Endothelial cell of umbilical vein (primary cell): ENCODE data around the gene FANCF. TPM values are rescaled to one million over a fixed set of nuclear protein-coding genes. Genes with fewer than 3 reads are reported as not detected.

ENCODE experiments used
- BruUV-seq: library from RNA; stranded (reverse); fragments of 400-500 nt; replicated peaks from 2 replicates; lab custom pipeline; 2021; lab: Mats Ljungman, UMichigan
- CTCF ChIA-PET: fragments of 300-600, 350-600 bp; sonication (Branson Sonifier 250); formaldehyde crosslinking; loops from one replicate; lab custom pipeline; 2021; ENCODE audit warnings: antibody characterized with exemption, inconsistent platforms; lab: Charles Lee
- POLR2A ChIA-PET: fragments of 300-600, 350-600 bp; sonication (Branson Sonifier 250); formaldehyde crosslinking; loops from one replicate; lab custom pipeline; 2021; ENCODE audit warnings: antibody characterized with exemption, inconsistent platforms; lab: Charles Lee
- DNase-seq: peaks from one replicate; pipeline ENCODE4 v3.0.0-alpha.2; 2011; ENCODE audit warnings: low read depth, low spot score
- FAIRE-seq: peaks from 2 replicates; lab custom pipeline; 2011; peaks lifted over from hg19 to GRCh38; lab: Jason Lieb, UNC
- H2AFZ ChIP-seq: 2 replicates; pipeline ENCODE4 v1.6.0; 2012; ENCODE audit warnings: low read depth, low read length, control low read depth, inconsistent platforms
- H3K27ac ChIP-seq: 2 replicates; pipeline ENCODE4 v1.5.1; 2011; ENCODE audit warnings: low read depth, mild to moderate bottlenecking, control low read depth, low read length, moderate library complexity; ENCODE audit not compliant: insufficient read depth
- H3K27me3 ChIP-seq, 2 experiments: 2 replicates each; pipeline versions ENCODE4 v1.6.0 to v1.6.1; 2011; ENCODE audit warnings: low read length in 2 of 2, mixed read lengths in 1 of 2; ENCODE audit not compliant: control insufficient read depth in 2 of 2, insufficient read depth in 2 of 2
- H3K36me3 ChIP-seq, 2 experiments: 2 replicates in 1 of 2; 3 replicates in 1 of 2; pipeline ENCODE4 v1.5.1; 2011; ENCODE audit warnings: low read length in 2 of 2, mild to moderate bottlenecking in 1 of 2, moderate library complexity in 1 of 2; ENCODE audit not compliant: control insufficient read depth in 2 of 2, insufficient read depth in 2 of 2; ENCODE audit errors: extremely low read depth in 1 of 2
- H3K4me1 ChIP-seq: 3 replicates; pipeline ENCODE4 v1.5.1; 2011; ENCODE audit warnings: mild to moderate bottlenecking, low read length; ENCODE audit not compliant: control insufficient read depth, insufficient read depth; ENCODE audit errors: extremely low read depth
- H3K4me2 ChIP-seq: 2 replicates; pipeline ENCODE4 v1.6.1; 2011; ENCODE audit warnings: low read length, control low read depth, mixed read lengths; ENCODE audit not compliant: insufficient read depth
- H3K4me3 ChIP-seq, 3 experiments: fragments of 200-600 bp in 1 of 3; sonication (generic), shearing (Covaris generic) in 1 of 3; replicated peaks in 1 of 3; 2 replicates each; pipeline ENCODE4 v1.5.1; 2011 to 2016; ENCODE audit warnings: control low read depth in 3 of 3, low read length in 3 of 3, mild to moderate bottlenecking in 2 of 3, inconsistent platforms in 1 of 3, low read depth in 1 of 3, moderate library complexity in 1 of 3; ENCODE audit not compliant: insufficient read depth in 1 of 3
- H3K79me2 ChIP-seq: 2 replicates; pipeline ENCODE4 v1.6.0; 2012; ENCODE audit warnings: low read length, inconsistent platforms; ENCODE audit not compliant: control insufficient read depth, insufficient read depth
- H3K9ac ChIP-seq: replicated peaks from 2 replicates; pipeline ENCODE3; 2011; ENCODE audit warnings: low read length, control low read depth; ENCODE audit not compliant: insufficient read depth; ENCODE audit errors: extremely low read depth
- H3K9me1 ChIP-seq: replicated peaks from 3 replicates; pipeline ENCODE4 v1.6.0; 2011; ENCODE audit warnings: mild to moderate bottlenecking, low read length; ENCODE audit not compliant: control insufficient read depth, insufficient read depth; ENCODE audit errors: extremely low read depth
- H3K9me3 ChIP-seq: replicated peaks from 2 replicates; pipeline ENCODE4 v1.5.1; 2012; ENCODE audit warnings: low read length, inconsistent platforms; ENCODE audit not compliant: control insufficient read depth, insufficient read depth
- H4K20me1 ChIP-seq: replicated peaks from 2 replicates; pipeline ENCODE3; 2011; ENCODE audit warnings: mild to moderate bottlenecking, low read length; ENCODE audit not compliant: control insufficient read depth, insufficient read depth; ENCODE audit errors: extremely low read depth
- EZH2 ChIP-seq: IDR thresholded peaks from 2 replicates; pipeline ENCODE4 v1.6.1; 2012; ENCODE audit warnings: borderline replicate concordance, low read depth, mild to moderate bottlenecking, moderate library complexity, low read length, inconsistent platforms; ENCODE audit not compliant: severe bottlenecking
- FOS ChIP-seq: IDR thresholded peaks from 2 replicates; pipeline ENCODE4 v1.6.1; 2011; ENCODE audit warnings: mild to moderate bottlenecking, low read length, moderate library complexity, borderline replicate concordance; ENCODE audit not compliant: insufficient read depth
- GATA2 ChIP-seq: IDR thresholded peaks from 2 replicates; pipeline ENCODE4 v1.7.0; 2011; ENCODE audit warnings: low read depth, mild to moderate bottlenecking, moderate library complexity, mixed read lengths, low read length; ENCODE audit not compliant: insufficient read length, insufficient read depth
- JUN ChIP-seq: IDR thresholded peaks from 2 replicates; pipeline ENCODE4 v1.6.1; 2011; ENCODE audit warnings: borderline replicate concordance, low read depth; ENCODE audit not compliant: insufficient read length, insufficient read depth
- MAX ChIP-seq: IDR thresholded peaks from 2 replicates; pipeline ENCODE4 v1.6.1; 2011; ENCODE audit not compliant: insufficient read depth, insufficient read length
- MYC ChIP-seq: IDR thresholded peaks from one replicate; pipeline ENCODE4 v1.6.1; 2011; ENCODE audit warnings: mild to moderate bottlenecking, low read depth, low read length
- POLR2A ChIP-seq: IDR thresholded peaks from 2 replicates; pipeline ENCODE4 v1.6.1; 2012; ENCODE audit warnings: low read depth, mild to moderate bottlenecking, control low read depth, low read length
- POLR2AphosphoS5 ChIP-seq: IDR thresholded peaks from 2 replicates; pipeline ENCODE4 v1.6.1; 2012; ENCODE audit warnings: low read depth, mild to moderate bottlenecking, control low read depth, low read length, moderate library complexity; ENCODE audit not compliant: insufficient read depth
- dilution Hi-C: fragments of 300-500 bp; cut with MboI; formaldehyde crosslinking; loops from one replicate; pipeline ENCODE4 v1.15.0; 2019; ENCODE audit warnings: low sequenced_read_pairs; ENCODE audit not compliant: extremely low pct_ligation_motif_present
- intact Hi-C: fragments of 100-400 bp; cut with micrococcal nuclease; formaldehyde crosslinking; loops from one replicate; pipeline ENCODE4 v1.10.0; 2022
- polyA plus RNA-seq, 4 experiments: library from polyadenylated mRNA; depleted of rRNA in 3 of 4; stranded (reverse) in 3 of 4; unstranded in 1 of 4; fragments of >200 nt; gene quantifications; 2 replicates each; pipeline versions ENCODE4 v1.2.1 to v1.2.3, GENCODE V29; 2011 to 2012; ENCODE audit warnings: missing spikeins in 1 of 4
- total RNA-seq: library from RNA; stranded (reverse); gene quantifications from 2 replicates; pipeline ENCODE4 v1.2.3, GENCODE V29; 2021
- TF ChIP-seq, protein P1 (sequence below), 2 donors: IDR thresholded peaks; 1 replicate in 1 of 2; 2 replicates in 1 of 2; pipeline ENCODE4 v1.5.1; 2011; ENCODE audit warnings: low read length in 2 of 2, mild to moderate bottlenecking in 2 of 2, moderate library complexity in 2 of 2, control low read depth in 1 of 2, inconsistent platforms in 1 of 2, low read depth in 1 of 2; ENCODE audit not compliant: insufficient read depth in 1 of 2; ENCODE audit errors: extremely low read depth in 1 of 2

Gene FANCF
- total and polyA plus RNA-seq, 2 donors (not counting 3 experiments of a cell fraction or from before 2014, with no cell fraction given), result 2.6 to 7.6 TPM

DNA sequence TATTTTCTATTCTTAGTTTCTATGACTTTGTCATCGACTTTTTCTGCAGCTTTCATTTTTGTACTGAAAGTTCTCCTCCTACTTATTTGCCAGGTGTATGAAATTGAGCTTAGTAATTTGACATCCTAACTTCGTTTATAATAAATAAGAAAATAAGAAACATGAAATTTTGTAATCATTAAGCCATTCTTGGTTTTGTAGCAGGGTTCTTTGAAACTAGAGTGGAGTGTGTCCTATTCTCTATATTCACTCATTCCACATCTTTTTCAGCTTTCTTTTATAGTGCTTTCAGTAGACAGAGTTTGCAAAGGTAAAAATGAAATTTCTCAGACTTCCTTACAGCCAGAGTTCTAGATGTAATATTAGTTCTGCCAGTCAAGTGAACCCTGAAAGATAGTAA lies 47.8 kb downstream of the FANCF start:
- DNase-seq (no peak), FAIRE-seq (no peak)
- no peak overlapping the region for H3K9ac ChIP-seq
- H2AFZ ChIP-seq, result no peak overlapping the region
- no peaks in the 10 kb centered on the region for H3K4me1 ChIP-seq
- no peak overlapping the region for H3K4me2 ChIP-seq
- no peak overlapping the region for H3K4me3 ChIP-seq
- intact Hi-C loops, result no loop called here
- TF ChIP-seq MYC (no peak), JUN (no peak), EZH2 (no peak), MAX (no peak), FOS (no peak), POLR2A (no peak), POLR2AphosphoS5 (no peak), GATA2 (no peak)
- TF ChIP-seq, protein P1, sequence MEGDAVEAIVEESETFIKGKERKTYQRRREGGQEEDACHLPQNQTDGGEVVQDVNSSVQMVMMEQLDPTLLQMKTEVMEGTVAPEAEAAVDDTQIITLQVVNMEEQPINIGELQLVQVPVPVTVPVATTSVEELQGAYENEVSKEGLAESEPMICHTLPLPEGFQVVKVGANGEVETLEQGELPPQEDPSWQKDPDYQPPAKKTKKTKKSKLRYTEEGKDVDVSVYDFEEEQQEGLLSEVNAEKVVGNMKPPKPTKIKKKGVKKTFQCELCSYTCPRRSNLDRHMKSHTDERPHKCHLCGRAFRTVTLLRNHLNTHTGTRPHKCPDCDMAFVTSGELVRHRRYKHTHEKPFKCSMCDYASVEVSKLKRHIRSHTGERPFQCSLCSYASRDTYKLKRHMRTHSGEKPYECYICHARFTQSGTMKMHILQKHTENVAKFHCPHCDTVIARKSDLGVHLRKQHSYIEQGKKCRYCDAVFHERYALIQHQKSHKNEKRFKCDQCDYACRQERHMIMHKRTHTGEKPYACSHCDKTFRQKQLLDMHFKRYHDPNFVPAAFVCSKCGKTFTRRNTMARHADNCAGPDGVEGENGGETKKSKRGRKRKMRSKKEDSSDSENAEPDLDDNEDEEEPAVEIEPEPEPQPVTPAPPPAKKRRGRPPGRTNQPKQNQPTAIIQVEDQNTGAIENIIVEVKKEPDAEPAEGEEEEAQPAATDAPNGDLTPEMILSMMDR (IDR thresholded peaks at IDR 0.05; ENCODE audit: extremely low read depth in 1 of 2, insufficient read depth in 1 of 2, low read depth in 1 of 2, low read length in 2 of 2), result no peak
- no peaks in the 10 kb centered on the region for H3K9me1 ChIP-seq
- H3K79me2 ChIP-seq, result no peaks in the 10 kb centered on the region
- H4K20me1 ChIP-seq, result no peaks in the 10 kb centered on the region
- no TSS peak for BruUV-seq
- H3K9me3 ChIP-seq, result no peaks in the 10 kb centered on the region
- CTCF ChIA-PET, result interaction anchor here (1.9 kb wide), 1 partner anchor 26 kb away, joined by 4 read pairs; no protein-coding TSS in a partner anchor
- no peaks in the 10 kb centered on the region for H3K27me3 ChIP-seq
- H3K36me3 ChIP-seq, result no peaks in the 10 kb centered on the region
- no peak overlapping the region for H3K27ac ChIP-seq
- dilution Hi-C loops, result no loop called here
- POLR2A ChIA-PET, result no interaction called here

Other genes starting within 250 kb of the FANCF start
- gene GAS2, start 40.8 kb upstream of the FANCF start, total RNA-seq, result 0.37 and 0.88 TPM in 2 replicates
- 0.54 and 0.94 TPM in 2 replicates for gene GAS2, start 40.8 kb upstream of the FANCF start, polyA plus RNA-seq
- gene SVIP, start 204.0 kb upstream of the FANCF start, total RNA-seq, result 69.5 and 70.5 TPM in 2 replicates
- gene SVIP, start 204.0 kb upstream of the FANCF start, polyA plus RNA-seq, result 3.2 and 4.6 TPM in 2 replicates
- gene CCDC179, start 234.7 kb upstream of the FANCF start, total RNA-seq, result not detected in 2 replicates
- not detected in 2 replicates for gene CCDC179, start 234.7 kb upstream of the FANCF start, polyA plus RNA-seq